Head of caudate nucleus (tissue), 42 donors: Measurements from ENCODE around the gene AUTS2.
A peak's percentile ranks its signal among the peaks of the same experiment; 100 is the strongest.

Experiments
- DNase-seq, 42 donors: peaks; one replicate each; pipeline versions ENCODE4 v3.0.0 to v3.0.0-alpha.2; 2020 to 2021; ENCODE audit warnings: mixed read lengths in 7 of 42
- intact Hi-C: fragments of 100-400 bp; cut with DNase I; formaldehyde crosslinking; loops from one replicate; pipeline ENCODE4 v1.15.0; 2022

AUTS2 gene

GRCh38 chr7:70739646-70740210 is 1141.5 kb downstream of the AUTS2 start:
- intact Hi-C loops, result no loop called here
- DNase-seq, result peak in 1 of 42 donors; percentile 21

GRCh38 chr7:70741666-70742065 is 1143.4 kb downstream of the AUTS2 start:
- intact Hi-C loops, result no loop called here

GRCh38 chr7:70743531-70744325 is 1145.5 kb downstream of the AUTS2 start:
- no peak for DNase-seq
- intact Hi-C loops, result no loop called here

More at GRCh38 chr7:70741666-70742065, 1143.4 kb downstream of the AUTS2 start:
- DNase-seq, result no peak

- intact Hi-C loops, result no loop called here
- peak in 33 of 42 donors; percentile 9 to 64 (median 36) for DNase-seq
Measured at GRCh38 chr7:70744492-70744891, 1146.2 kb downstream of the AUTS2 start.

- intact Hi-C loops, result no loop called here
Measured at GRCh38 chr7:70749831-70750230, 1151.6 kb downstream of the AUTS2 start.

GRCh38 chr7:70751895-70752294 is 1153.6 kb downstream of the AUTS2 start:
- intact Hi-C loops, result no loop called here
- no peak for DNase-seq

More at GRCh38 chr7:70749831-70750230, 1151.6 kb downstream of the AUTS2 start:
- peak in 2 of 42 donors; percentile 23 to 43 for DNase-seq

- DNase-seq, result no peak
- intact Hi-C loops, result no loop called here
Measured at GRCh38 chr7:70752794-70753241, 1154.5 kb downstream of the AUTS2 start.

- no peak for DNase-seq
- intact Hi-C loops, result no loop called here
Measured at GRCh38 chr7:70756789-70757188, 1158.5 kb downstream of the AUTS2 start.

- intact Hi-C loops, result no loop called here
- no peak for DNase-seq
Measured at GRCh38 chr7:70758646-70759045, 1160.4 kb downstream of the AUTS2 start.

GRCh38 chr7:70759674-70760073 is 1161.4 kb downstream of the AUTS2 start:
- no peak for DNase-seq
- intact Hi-C loops, result no loop called here

- intact Hi-C loops, result no loop called here
- DNase-seq, result peak in 1 of 42 donors; percentile 8
Measured at GRCh38 chr7:70761711-70762328, 1163.5 kb downstream of the AUTS2 start.

- DNase-seq, result peak in 1 of 42 donors; percentile 42
- intact Hi-C loops, result no loop called here
Measured at GRCh38 chr7:70762696-70763095, 1164.4 kb downstream of the AUTS2 start.

GRCh38 chr7:70763961-70764691 is 1165.9 kb downstream of the AUTS2 start:
- intact Hi-C loops, result no loop called here
- peak in 5 of 42 donors; percentile 28 to 62 (median 38) for DNase-seq

GRCh38 chr7:70764701-70765208 is 1166.5 kb downstream of the AUTS2 start:
- peak in 1 of 42 donors; percentile 34 for DNase-seq
- intact Hi-C loops, result no loop called here

- DNase-seq, result no peak
- intact Hi-C loops, result no loop called here
Measured at GRCh38 chr7:70765651-70766050, 1167.4 kb downstream of the AUTS2 start.

GRCh38 chr7:70766109-70766508 is 1167.8 kb downstream of the AUTS2 start:
- intact Hi-C loops, result no loop called here
- no peak for DNase-seq

GRCh38 chr7:70766694-70767093 is 1168.4 kb downstream of the AUTS2 start:
- intact Hi-C loops, result no loop called here
- no peak for DNase-seq

GRCh38 chr7:70770154-70770553 is 1171.9 kb downstream of the AUTS2 start:
- intact Hi-C loops, result no loop called here
- DNase-seq, result no peak

GRCh38 chr7:70771451-70771850 is 1173.2 kb downstream of the AUTS2 start:
- peak in 1 of 42 donors; percentile 63 for DNase-seq
- intact Hi-C loops, result no loop called here
